GM19467 (cell line): ENCODE results near the gene EPS15.
"Not testable (repeated sequence)": the region's sequence is repeated elsewhere in the genome, so short reads cannot be mapped to it uniquely, and the experiment has no call there.

Source experiments
- ATAC-seq: cut with Tn5 transposase; IDR thresholded peaks from one replicate; pipeline ENCODE4 v1.9.1; 2021; ENCODE audit warnings: mild to moderate bottlenecking, moderate library complexity; ENCODE audit not compliant: unreplicated experiment

Gene EPS15

GRCh38 chr1:51519048-51519864 lies at the start of gene EPS15:
EPS15 (minus strand) TSS chr1:51519266; CDS start chr1:51519231, 35 bp downstream.
- peak; percentile 55 for ATAC-seq

- ATAC-seq = no peak
These were observed 49.3 kb upstream of the EPS15 start for GRCh38 chr1:51568231-51568935.

DNA sequence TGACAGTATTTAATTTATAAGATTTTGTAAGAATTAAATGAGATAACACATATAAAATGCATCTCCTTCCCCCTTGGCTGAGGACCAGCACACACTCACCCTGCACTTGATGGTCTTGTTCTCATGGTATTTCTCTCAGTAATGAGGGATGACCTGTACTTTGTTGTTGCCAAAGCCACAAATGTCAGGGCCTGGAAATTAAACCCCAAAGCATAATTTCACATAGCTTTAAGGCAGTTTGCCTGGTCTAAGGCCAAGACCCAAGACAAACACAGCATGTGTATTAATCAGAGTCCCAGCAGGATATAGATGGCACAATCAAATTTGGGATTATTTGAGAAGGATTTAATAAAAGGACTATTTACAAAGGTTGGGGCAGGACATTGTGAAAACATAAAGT lies 48.6 kb upstream of the EPS15 start:
- no peak for ATAC-seq

- no peak for ATAC-seq
These were observed 47.2 kb upstream of the EPS15 start for GRCh38 chr1:51566260-51566659.

GRCh38 chr1:51565009-51565408 lies 45.9 kb upstream of the EPS15 start:
- ATAC-seq = no peak

DNA sequence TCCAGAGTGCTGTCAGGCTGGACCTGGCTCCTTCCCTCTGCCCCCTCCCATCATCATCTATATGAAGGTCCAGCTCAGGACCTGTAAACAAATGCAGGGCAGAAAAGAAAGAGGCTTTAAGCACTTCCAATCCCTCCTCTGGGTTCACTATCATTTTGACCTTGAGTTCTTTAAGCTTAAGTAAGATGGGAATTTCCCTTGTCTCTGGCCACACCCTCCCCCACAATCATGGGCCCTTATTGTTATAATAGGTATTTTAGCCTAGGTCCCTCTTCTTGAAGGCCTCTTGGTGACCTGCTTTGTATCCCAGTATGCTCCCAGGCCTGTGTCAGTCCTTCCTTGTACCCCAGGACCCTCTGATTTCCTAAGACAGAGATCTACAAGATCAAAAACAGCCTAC lies 45.1 kb upstream of the EPS15 start:
- no peak for ATAC-seq

- ATAC-seq = no peak
These were observed 42.6 kb upstream of the EPS15 start for GRCh38 chr1:51561702-51562101.

GRCh38 chr1:51560895-51561294 lies 41.8 kb upstream of the EPS15 start:
- ATAC-seq = not testable (repeated sequence)

DNA sequence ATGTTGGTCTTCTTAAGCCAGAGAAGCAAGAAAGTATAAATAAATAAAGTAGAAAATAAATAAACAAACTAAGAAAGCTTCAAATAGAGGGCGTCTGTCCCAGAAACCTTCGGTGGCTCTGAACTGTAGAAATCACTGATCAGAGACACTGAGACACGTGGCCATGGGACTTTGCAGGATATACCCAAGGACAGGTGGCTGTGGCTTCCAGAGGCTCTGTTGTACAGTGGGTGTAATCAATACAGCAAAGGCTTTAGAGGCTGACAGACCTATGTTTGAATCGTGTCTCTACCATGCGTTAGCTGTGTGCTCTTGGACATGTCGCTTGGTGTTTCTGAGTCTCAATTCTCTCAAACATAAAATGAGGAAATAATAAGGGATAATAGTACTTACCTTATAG lies 41.0 kb upstream of the EPS15 start:
- no peak for ATAC-seq

DNA sequence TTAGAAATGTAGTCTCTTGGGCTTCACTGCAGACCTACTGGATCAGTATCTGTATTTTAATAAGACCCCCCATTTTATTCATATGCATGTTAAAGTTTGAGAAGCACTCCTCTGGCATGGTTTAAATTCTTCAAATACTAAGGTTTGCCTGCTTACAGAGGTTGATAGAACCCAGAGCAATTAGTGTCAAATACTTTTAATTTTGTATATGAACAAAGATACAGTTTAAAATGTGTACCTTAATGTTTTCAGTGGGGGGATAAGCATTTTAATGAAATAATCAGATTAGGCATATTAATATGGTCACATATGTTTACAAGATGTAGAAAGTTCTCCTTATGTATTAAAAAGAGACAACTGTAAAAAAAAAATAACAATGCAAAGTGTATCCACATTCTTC lies 40.4 kb upstream of the EPS15 start:
- ATAC-seq = no peak

- ATAC-seq = no peak
These were observed 40.0 kb upstream of the EPS15 start for GRCh38 chr1:51559064-51559500.

GRCh38 chr1:51558375-51558924 lies 39.4 kb upstream of the EPS15 start:
- ATAC-seq = no peak

DNA sequence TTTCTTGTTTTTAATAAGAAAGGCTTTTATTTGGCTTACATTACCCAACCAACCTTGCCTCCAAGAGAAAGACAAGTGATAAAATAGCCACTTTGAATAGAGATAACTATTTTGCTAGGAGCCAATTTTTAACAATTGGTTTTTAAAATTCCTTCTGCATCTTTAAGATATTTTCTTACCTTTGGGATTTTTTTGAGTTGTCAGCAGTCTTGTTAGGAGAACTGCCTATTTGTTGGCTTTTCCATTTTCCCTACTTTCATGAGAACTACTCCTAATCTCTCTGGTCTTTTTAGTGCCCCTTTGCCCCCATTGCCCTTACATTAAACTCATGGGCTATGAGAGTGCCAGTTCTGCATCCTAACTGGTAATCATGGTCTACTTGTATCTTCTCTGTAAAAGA lies 38.1 kb upstream of the EPS15 start:
- ATAC-seq = no peak

DNA sequence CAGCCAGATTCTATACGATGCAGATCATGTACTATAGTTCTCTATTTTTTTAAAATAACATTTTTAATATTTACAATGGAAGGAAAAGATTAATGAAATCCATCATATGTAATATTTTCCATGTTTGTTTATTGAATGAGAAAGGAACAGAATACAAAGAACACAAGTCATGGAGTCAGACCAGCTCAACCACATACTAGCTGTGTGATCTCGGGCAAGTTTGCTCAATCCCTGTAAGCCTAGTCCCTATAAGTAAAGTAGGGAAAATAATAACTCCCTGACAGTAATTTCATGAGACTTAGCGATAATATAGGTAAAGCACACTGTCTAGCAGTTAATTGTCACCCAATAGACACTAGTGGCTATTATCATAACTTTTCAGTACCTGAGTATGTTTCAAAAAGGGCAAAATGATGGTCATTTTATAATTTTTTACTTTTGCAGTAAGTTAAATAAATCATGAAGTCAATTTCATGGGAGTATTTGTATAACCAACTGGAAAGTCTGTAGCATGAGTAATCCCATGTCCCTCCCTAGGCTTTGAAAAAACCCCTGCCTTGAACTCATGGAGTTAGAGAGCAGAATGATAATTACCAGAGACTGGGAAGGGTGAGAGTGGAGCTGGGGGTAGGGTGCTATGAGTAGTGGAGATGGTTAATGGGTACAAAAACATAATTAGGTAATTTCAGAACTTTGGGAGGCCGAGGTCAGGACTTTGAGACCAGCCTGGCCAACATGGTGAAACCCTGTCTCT lies 37.0 kb upstream of the EPS15 start:
- no peak for ATAC-seq

DNA sequence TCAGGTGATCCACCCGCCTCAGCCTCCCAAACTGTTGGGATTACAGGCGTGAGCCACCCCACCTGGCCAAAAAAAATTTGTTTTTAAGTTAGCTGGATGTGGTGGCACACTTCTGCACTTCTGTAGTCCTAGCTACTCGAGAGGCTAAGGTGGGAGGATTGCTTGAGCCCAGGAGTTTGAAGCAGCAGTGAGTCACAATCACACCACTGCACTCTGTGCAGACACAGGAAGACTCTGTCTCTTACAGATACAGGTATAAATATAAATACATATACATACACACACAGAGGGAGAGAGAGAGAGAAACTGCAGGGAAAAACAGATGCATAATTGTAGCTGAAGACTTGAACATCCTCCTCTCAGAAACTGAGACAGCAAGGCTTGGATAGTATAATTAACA lies 34.8 kb upstream of the EPS15 start:
- no peak for ATAC-seq

GRCh38 chr1:51552929-51553807 lies 34.1 kb upstream of the EPS15 start:
- no peak for ATAC-seq

DNA sequence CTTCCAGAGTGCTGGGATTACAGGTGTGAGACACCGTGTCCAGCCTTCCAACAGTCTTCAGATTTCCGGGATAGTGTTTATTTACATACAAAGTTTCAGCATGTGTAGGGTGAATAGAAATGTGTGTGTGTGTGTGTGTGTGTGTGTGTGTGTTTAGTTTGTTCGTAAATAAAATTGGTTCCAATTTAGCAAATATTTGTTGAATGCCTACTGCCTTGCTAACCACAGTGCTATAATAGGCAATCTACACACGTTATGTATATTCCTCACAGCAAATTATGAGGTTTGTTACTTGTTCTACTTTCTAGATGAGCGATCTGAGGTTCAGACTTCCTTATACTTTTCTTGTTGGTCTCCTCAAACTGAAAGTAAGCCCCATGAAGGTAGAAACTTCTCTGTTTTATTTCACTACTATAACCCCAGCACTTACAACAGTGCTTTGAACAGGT lies 32.8 kb upstream of the EPS15 start:
- ATAC-seq = no peak

DNA sequence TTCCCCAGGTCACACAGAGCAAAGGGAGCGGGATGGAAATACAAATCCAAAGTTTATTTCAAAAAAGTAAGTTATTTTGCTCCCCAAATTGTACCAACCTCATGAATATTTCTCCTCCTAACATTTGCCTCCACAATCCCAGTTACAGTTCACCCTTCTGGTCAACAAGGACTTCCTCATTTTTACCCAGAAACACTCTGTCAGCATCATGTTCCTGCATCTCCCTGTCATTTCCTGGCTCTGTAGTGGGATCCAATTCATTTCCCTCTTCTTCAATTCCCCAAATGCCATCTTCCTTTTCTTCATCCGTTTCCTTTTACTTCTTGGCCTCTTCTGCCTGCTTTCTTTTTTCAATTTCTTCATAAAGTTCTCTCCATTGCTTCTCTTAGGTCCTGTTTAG lies 32.0 kb upstream of the EPS15 start:
- ATAC-seq = no peak

DNA sequence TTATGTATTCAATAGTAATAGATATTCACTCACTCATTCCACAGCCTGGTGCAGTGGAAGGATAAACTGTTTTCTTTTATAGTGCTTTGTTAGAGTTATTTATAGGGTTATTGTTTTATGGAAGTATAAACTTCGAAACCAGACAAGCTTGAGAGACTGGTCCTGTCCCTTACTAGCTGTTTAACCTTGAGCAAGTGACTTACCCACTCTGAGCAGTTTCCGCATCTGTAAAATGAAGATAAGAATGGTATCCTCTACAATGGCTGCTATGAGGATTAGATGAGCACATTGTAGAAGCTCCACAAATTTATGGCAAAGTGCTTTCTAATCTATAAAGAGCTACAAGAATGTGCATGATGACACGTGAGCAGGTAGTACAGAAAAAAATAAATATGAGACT lies 30.8 kb upstream of the EPS15 start:
- no peak for ATAC-seq

DNA sequence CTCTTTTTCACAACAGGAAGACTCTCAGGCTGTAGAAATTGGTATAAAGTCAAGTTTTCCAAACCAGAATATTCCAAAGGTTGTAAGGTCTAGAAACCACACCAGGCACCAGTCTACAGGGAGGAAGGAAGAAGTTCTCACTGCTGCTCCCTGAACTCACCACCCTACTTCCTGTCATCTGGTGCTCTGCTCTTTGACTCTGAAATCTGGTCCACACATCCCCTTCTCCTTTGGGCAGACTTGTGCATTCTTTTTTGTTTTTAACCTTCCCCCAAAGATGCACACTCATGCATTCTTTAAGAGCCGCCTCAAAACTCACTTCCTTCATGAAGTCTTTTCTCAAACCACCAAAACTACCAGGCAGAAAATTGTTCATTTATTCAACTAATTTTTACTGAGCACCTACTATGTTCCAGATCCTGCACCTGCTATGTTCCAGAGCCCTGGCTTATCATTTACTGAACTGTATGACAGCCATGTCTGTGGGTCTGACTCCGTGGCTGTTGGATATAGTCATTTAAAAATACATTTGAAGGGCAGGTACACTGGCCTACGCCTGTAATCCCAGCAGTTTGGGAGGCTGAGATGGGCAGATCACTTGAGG lies 30.1 kb upstream of the EPS15 start:
- no peak for ATAC-seq
